HEK293 (cell line): ENCODE results near the gene CCR6.
"Not testable (repeated sequence)": the region's sequence is repeated elsewhere in the genome, so short reads cannot be mapped to it uniquely, and the experiment has no call there.

Source experiments
- ZIC2 ChIP-seq: fragments of 450-650 bp; formaldehyde crosslinking; IDR thresholded peaks from 2 replicates; pipeline ENCODE4 v1.5.1; 2016; ENCODE audit warnings: missing biosample characterization, missing genetic modification characterization
- ZSCAN23 ChIP-seq: fragments of 450-650 bp; formaldehyde crosslinking; IDR thresholded peaks from 2 replicates; pipeline ENCODE4 v1.5.1; 2016; ENCODE audit warnings: missing biosample characterization, missing genetic modification characterization
- TF ChIP-seq, protein P1 (sequence below): fragments of 450-650 bp; formaldehyde crosslinking; IDR thresholded peaks from 2 replicates; pipeline ENCODE4 v1.5.1; 2016; ENCODE audit warnings: missing biosample characterization, missing genetic modification characterization
- TF ChIP-seq, protein P2 (sequence below): fragments of 450-650 bp; formaldehyde crosslinking; IDR thresholded peaks from 2 replicates; pipeline ENCODE4 v1.5.1; 2016; ENCODE audit warnings: missing biosample characterization, missing genetic modification characterization

DNA sequence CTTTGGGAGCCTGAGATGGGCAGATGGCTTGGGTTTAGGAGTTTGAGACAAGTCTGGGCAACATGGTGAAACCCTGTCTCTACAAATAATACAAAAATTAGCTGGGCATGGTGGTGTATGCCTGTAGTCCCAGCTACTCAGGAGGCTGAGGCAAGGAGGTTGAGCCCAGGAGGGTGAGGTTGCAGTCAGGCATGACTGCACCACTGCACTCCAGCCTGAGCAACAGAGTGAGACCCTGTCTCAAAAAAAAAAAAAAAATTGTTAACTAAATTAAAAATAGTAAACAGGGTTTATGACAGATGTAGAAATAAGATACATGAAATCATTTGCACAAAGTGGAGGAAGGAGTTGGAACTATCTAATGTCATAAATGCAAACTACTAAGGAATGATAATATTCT is 34.2 kb upstream of the CCR6 start:
- TF ChIP-seq, protein P1, sequence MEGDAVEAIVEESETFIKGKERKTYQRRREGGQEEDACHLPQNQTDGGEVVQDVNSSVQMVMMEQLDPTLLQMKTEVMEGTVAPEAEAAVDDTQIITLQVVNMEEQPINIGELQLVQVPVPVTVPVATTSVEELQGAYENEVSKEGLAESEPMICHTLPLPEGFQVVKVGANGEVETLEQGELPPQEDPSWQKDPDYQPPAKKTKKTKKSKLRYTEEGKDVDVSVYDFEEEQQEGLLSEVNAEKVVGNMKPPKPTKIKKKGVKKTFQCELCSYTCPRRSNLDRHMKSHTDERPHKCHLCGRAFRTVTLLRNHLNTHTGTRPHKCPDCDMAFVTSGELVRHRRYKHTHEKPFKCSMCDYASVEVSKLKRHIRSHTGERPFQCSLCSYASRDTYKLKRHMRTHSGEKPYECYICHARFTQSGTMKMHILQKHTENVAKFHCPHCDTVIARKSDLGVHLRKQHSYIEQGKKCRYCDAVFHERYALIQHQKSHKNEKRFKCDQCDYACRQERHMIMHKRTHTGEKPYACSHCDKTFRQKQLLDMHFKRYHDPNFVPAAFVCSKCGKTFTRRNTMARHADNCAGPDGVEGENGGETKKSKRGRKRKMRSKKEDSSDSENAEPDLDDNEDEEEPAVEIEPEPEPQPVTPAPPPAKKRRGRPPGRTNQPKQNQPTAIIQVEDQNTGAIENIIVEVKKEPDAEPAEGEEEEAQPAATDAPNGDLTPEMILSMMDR (tag by site-specific recombination) = not testable (repeated sequence)
- TF ChIP-seq, protein P2, sequence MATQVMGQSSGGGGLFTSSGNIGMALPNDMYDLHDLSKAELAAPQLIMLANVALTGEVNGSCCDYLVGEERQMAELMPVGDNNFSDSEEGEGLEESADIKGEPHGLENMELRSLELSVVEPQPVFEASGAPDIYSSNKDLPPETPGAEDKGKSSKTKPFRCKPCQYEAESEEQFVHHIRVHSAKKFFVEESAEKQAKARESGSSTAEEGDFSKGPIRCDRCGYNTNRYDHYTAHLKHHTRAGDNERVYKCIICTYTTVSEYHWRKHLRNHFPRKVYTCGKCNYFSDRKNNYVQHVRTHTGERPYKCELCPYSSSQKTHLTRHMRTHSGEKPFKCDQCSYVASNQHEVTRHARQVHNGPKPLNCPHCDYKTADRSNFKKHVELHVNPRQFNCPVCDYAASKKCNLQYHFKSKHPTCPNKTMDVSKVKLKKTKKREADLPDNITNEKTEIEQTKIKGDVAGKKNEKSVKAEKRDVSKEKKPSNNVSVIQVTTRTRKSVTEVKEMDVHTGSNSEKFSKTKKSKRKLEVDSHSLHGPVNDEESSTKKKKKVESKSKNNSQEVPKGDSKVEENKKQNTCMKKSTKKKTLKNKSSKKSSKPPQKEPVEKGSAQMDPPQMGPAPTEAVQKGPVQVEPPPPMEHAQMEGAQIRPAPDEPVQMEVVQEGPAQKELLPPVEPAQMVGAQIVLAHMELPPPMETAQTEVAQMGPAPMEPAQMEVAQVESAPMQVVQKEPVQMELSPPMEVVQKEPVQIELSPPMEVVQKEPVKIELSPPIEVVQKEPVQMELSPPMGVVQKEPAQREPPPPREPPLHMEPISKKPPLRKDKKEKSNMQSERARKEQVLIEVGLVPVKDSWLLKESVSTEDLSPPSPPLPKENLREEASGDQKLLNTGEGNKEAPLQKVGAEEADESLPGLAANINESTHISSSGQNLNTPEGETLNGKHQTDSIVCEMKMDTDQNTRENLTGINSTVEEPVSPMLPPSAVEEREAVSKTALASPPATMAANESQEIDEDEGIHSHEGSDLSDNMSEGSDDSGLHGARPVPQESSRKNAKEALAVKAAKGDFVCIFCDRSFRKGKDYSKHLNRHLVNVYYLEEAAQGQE (tag by site-specific recombination) = not testable (repeated sequence)
- not testable (repeated sequence) for TF ChIP-seq ZIC2 (tag by site-specific recombination); ZSCAN23
